HG02852 (cell line): ENCODE measurements around the gene MORN1.
"Not testable (repeated sequence)": the region's sequence is repeated elsewhere in the genome, so short reads cannot be mapped to it uniquely, and the experiment has no call there.

Experiments used
- ATAC-seq: cut with Tn5 transposase; IDR thresholded peaks from one replicate; pipeline ENCODE4 v1.9.1; 2021; ENCODE audit warnings: mild to moderate bottlenecking, moderate library complexity; ENCODE audit not compliant: unreplicated experiment

Gene MORN1

DNA sequence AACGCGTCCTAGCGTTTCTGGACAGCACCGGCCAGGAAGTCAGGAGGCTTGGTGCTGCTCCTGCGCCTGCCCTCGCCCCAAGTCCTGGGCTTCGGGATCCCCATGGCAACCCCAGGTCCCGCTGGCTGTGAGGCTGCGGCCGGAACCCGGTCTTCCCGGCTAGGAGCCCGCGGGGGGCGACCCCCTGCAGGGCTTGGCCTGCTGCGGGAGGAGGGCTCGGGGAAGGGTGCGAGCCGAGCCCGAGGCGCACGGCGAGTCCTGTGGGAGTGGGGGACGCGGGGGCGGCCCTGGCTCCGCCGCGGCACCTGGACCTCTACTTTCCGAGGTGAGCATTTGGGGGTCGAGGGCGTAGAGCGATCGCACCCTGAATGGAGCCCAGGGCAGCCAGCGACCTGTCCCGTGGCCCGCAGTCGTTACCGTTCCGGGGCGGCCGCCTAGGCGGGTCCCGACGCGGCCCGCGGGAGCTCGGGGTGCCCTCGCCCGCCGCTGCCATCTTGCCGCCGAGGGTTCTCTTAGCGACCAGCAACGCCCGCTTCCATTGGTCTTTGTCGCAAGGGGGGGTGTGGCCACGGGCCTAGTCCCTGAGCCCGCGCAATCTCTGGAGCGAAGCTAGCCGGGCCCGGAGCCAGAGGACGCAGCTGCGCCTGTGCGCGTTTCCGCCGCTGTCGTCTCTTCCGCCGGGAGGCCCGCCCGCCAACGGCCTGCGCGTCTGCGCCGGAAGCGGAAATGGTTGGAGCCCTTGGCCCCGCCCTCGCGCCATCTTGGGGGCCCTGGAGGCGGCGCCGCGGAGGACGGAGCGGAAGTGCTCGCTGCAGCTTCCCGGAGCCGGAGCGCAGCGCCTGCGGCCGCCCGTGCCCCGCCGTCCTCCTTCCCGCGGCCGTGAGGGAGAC, at the start of gene MORN1, which contains the start of gene RER1:
MORN1 (minus strand) TSS at position 514 of the 890 bp plus-strand sequence; CDS start at position 493, 21 bp downstream.
RER1 (plus strand) TSS at position 801 of the 890 bp plus-strand sequence. CDS start 3,950 bp downstream, outside the sequence.
- ATAC-seq: peak; percentile 88

DNA sequence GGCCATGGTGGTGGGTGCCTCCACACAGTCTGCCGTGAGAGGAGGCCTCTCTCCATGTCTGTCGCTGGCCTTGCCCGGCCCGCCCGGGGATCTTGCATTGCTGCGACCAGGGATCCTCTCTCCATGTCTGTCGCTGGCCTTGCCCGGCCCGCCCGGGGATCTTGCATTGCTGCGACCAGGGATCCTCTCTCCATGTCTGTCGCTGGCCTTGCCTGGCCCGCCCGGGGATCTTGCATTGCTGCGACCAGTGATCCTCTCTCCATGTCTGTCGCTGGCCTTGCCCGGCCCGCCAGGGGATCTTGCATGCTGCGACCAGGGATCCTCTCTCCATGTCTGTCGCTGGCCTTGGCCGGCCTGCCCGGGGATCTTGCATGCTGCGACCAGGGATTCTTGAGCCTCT, 49.0 kb upstream of the MORN1 start:
- ATAC-seq: not testable (repeated sequence)

- no peak for ATAC-seq
Measured at GRCh38 chr1:2439369-2439768, 48.0 kb upstream of the MORN1 start.

DNA sequence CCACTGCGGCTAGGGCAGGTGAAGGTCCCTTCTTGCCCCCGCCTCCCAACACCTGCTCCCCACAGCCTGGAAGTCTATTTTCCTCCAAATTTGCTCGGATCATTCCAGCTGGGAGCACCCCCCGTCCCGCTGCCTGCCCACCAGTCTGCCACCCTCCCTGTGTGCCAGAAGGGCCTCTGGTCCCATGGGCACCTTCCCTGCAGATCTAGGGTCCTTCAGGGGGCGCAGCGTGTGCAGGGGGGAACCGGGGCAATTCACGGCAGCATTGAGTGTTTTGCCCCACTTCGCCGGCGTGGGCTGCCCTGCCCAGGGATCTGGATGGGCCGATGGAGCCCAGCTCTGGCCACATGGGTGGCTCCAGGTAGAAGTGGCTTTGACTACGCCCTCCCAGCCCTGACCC, 47.3 kb upstream of the MORN1 start:
- ATAC-seq: no peak

DNA sequence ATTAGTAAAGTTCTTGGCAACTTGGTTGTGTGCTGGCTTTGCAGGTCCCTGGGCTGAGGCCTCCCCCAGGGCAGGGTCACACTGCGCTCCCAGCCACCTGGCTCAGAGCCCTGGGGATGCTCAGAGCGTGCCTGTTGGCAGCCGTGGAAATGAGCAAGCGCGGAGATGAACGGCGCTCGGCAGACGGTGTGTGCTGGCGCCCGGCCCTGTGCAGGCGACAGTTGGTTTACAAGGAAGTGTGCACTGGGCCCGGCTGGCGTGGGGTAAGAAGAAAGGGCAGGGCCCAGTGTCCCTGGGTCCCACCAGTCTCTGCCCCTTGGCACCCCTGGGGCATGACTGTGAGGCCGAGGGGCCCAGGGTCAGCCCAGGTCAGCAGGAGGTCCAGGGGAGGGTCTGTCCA, 46.7 kb upstream of the MORN1 start:
- ATAC-seq: no peak

DNA sequence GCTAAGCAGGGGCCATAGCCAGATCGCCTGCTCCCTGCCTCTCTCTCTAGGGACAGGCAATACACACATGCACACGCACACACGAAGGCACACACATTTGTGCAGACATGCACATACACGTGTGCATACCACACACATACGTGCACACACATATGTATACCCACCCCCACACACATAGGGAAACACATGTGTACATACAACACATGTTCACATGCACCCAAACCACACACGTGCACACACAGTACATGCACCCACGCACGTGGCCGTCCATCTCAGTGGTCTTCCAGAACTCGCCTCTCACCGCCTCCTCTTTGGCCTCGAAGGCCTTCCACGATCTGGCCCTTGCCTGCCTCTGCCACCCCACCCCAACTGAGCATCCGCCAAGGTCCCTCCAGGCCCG, 46.3 kb upstream of the MORN1 start:
- ATAC-seq: no peak

- ATAC-seq: no peak
Measured at GRCh38 chr1:2436876-2437275, 45.5 kb upstream of the MORN1 start.

DNA sequence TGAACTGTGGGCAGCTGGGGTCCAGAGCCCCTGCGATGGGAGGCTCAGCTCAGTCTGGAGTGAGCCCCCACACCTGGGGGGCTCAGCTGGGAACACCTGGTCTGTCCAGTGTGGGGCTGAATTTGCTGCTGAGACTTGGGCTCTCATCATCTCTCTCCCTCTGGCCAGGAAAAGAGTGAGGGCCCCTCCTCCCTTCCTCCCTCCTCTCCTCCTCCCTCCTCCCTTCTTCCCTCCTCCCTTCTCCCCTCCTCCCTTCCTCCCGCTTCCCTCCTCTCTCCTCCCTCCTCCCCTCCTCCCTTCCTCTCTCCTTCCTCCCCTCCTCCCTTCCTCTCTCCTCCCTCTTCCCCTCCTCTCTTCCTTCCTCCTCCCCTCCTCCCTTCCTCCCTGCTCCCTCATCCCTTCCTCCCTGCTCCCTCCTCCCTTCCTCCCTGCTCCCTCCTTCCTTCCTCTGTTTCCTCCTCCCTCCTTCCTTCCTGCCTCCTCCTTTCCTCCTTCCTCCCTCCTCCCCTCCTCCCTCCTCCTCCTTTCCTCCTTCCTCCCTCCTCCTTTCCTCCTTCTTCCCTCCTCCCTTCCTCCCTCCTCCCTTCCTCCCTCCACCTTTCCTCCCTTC, 44.5 kb upstream of the MORN1 start:
- no peak for ATAC-seq

DNA sequence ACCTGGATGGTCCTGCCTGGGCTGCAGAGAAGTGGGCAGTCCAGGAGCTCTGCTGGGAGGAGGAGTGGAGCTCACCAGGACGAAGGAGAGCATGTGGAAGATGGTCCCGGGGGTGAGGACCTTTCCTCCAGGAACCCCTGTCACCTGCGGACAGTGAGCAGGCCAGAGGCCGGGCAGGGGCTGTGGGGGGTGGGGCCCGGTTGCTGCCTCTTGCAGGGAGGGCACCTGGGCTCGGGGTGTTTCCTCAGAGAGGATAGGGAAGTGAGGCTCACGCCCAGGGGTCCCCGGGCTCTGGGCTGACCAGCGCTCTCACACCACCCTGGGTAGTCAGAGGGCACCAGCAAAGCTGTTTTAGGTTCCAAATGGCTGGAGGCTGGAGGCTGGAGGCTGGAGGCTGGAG, 43.7 kb upstream of the MORN1 start:
- ATAC-seq: no peak

GRCh38 chr1:2433936-2434655, 42.7 kb upstream of the MORN1 start:
- ATAC-seq: no peak

DNA sequence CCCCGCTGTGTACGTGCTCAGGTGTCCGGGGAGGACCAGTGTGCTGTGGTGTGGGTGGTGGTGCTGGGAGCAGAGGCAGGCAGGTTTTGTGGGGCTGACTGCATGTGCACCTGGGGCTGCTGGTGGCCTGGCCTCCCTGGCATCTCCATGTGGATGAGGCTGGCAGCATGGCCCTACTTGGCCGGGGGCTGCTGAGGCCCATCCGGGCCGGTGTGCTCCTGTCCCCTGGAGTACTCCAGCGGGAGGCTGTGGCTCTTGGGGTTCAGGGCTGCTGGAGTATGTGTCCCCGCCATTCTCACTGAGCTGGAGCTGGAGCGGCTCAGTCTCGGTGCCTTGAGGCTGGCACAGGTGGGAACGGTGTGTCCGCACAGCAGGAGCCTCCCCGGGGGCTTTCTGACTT, 41.8 kb upstream of the MORN1 start:
- no peak for ATAC-seq

DNA sequence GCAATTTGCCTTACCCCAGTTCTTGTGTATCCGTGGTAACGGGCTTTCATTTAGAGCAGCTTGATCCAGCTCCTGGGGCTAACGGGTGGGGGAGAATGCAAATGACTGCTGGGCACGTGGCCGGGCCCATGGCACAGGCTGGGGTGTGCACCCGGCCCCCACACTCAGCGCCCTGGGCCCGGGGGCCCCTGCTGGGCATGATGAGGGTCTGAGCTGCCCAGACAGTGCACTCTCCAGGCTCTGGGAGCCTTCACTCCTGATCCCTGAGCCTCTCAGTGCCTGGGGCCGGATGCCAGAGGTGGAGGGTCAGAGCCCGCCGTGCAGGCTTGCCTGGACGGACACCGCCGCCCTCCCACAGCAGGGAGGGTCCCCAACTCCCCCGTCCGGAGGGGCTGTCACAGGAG, 41.1 kb upstream of the MORN1 start:
- ATAC-seq: no peak

GRCh38 chr1:2431518-2431917, 40.2 kb upstream of the MORN1 start:
- no peak for ATAC-seq

DNA sequence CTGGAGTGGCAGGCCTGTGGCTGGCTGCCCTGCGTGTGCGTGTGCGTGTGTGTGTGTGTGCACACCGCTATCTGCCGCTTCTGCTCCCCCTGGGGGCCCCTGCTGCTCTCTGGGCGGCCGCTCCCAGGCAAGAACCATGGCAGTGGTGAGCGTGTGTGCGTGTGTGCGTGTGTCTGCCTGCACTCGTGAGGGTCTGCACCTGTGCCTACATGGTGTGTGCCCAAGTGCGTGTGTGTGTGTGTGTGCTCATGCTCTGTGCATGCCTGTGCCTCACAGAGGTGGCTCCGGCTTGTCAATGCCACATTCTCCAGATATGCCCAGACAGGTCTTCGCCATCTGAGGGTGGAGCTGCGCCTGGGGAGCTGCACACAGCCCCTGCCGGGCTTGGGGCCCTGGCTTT, 39.7 kb upstream of the MORN1 start:
- no peak for ATAC-seq

DNA sequence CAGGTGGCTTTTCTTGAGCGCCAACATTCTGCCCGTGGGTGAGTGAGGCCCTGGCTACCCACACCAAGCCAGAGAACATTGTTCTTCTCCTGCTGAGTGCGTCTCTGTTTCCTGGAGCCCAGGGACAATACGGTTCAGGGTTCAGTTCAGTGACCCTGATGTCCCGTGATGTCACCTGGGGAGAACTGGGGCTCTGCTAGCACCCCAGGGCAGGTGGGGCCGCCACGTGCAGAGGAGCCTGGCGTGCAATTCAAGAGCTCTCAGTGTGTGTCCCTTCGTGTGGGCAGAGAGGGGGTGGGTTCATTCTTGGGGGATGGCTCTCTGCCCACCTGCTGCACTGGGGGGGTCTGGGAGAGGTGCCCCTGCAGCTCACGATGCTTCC, 39.2 kb upstream of the MORN1 start:
- ATAC-seq: no peak

DNA sequence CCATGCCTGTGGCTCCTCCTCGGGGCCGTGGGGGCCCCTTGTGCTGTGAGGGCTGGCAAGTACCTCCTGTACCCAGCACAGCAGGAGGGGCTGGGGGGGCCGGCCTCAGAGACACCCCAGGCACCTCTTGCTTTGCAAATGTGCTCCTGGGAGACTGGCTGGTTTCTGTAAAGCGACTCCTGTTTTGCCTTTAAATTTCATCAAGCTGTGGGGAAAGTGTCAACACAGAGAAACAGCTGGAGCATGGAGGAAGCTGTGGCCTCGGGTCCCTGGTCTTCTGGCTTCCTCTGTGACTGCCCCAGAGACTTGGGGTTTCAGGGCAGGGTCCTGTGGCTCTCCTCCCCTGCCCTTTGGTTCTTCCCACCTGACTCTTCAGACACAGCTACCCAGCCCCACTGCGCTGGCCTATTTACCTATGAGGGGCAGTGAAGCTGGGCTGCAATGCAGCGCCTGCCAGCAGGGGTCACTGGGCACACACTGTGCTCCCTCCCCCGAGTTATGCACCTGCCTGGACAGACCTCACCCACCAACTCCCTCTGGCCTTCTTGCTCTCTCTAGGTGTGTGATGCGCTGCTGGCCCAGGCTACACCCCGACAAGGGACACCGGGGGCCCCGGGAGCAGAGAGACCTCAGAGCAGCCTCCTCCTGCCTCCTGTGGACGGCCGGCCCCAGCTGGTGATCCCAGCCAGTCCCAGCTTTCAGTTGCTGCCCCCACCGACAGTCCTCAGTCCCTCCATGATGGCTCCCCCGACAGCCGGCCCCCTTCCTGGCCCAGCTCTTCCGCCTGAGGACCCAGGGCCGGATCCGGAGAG, 38.6 kb upstream of the MORN1 start:
- ATAC-seq: no peak

DNA sequence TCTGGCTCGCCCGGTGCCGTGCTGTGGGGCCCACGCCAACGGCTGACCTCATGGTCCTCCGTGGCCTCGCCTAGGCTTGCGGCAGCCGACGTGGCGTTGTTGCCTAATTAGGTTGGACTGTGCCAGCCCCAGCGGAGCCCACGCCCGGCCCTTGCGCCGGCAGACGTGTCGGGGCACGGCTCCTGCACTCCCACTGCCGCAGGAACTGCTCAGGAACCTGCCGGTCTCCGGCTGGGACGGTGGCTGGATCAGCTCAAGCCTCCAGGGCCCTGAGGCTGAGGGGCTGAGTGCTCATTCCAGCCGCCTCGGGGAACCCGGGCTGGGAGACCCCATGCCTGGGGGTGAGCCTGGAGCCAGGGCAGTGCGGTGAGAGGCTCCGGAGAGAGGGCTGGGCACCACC, 37.1 kb upstream of the MORN1 start:
- ATAC-seq: no peak

- no peak for ATAC-seq
Measured at GRCh38 chr1:2427976-2428375, 36.6 kb upstream of the MORN1 start.

GRCh38 chr1:2427051-2427450, 35.7 kb upstream of the MORN1 start:
- ATAC-seq: no peak

DNA sequence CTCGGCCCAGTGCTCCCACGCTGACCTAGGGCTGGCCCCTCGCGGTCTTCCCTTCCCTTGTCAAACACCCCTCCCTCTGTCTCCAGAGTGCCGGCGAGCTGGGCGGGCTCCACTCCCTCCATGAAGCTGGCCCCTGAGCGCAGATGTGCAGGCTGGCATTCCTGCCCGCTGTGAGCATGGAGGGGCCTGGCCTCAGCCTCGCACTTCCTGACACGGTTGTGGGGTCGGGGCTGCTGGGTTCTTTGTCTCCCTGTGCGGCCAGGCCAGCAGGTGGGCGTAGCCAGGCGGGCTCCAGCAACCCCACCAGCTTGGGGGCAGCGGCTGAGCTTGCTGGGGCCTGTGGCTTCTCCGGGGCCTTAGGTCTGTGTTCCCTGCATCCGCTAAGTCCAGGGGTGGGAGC, 35.2 kb upstream of the MORN1 start:
- ATAC-seq: no peak

DNA sequence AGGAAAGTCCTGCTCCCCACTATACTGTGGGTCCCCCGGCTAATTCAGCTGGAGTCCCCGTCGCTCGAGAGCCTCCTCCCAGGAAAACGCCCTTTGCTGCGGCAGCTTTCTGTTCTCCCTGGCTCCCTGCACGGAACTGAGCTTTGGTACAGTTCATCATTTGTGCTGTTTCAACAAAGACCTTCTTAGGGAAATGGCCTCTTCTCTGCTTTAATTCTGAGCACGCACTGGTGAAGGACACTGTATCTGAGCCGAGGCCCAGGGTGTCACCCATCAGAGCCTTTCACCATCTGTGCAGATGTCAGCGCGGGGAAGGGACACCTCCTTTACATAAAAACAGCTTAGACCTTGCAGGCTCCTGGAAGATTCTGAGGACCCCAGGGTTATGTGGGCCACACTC, 34.5 kb upstream of the MORN1 start:
- no peak for ATAC-seq
